ENCODE data around the gene FGD5.

FGD5 gene

GRCh38 chr3:14849638-14850230 lies 31.0 kb downstream of the FGD5 start:
- no peak overlapping the region for H3K9ac ChIP-seq
- H3K27me3 ChIP-seq (ENCODE audit: insufficient read depth, low read depth), result no peaks in the 10 kb centered on the region
- H2AFZ ChIP-seq (ENCODE audit: low read depth), result no peak overlapping the region
- no peak overlapping the region for H3K4me2 ChIP-seq
- H3K4me3 ChIP-seq (IDR thresholded peaks at IDR 0.05; ENCODE audit: insufficient read depth, low read depth, low read length), result no peak overlapping the region
- no peaks in the 10 kb centered on the region for H3K36me3 ChIP-seq (ENCODE audit: insufficient read depth)
- no peak overlapping the region for H3K27ac ChIP-seq
- TF ChIP-seq CTCF (conservative IDR thresholded peaks at IDR 0.05; ENCODE audit: low read depth, low read length), result no peak
- H4K20me1 ChIP-seq (ENCODE audit: insufficient read depth), result no peaks in the 10 kb centered on the region
- H3K4me1 ChIP-seq (ENCODE audit: low read depth, poor library complexity, severe bottlenecking), result no peaks in the 10 kb centered on the region
- H3K79me2 ChIP-seq (ENCODE audit: insufficient read depth, low read depth), result no peaks in the 10 kb centered on the region

GRCh38 chr3:14852058-14852594 lies 33.4 kb downstream of the FGD5 start:
- Histone ChIP-seq H3K27ac (no peak overlapping the region), H3K27me3 (ENCODE audit: insufficient read depth, low read depth) (no peaks in the 10 kb centered on the region), H3K4me1 (ENCODE audit: low read depth, poor library complexity, severe bottlenecking) (no peaks in the 10 kb centered on the region), H3K9ac (no peak overlapping the region), H3K4me2 (no peak overlapping the region), H2AFZ (ENCODE audit: low read depth) (no peak overlapping the region), H3K36me3 (ENCODE audit: insufficient read depth) (no peaks in the 10 kb centered on the region), H4K20me1 (ENCODE audit: insufficient read depth) (no peaks in the 10 kb centered on the region), H3K79me2 (ENCODE audit: insufficient read depth, low read depth) (no peaks in the 10 kb centered on the region), H3K4me3 (IDR thresholded peaks at IDR 0.05; ENCODE audit: insufficient read depth, low read depth, low read length) (no peak overlapping the region)
- TF ChIP-seq CTCF (conservative IDR thresholded peaks at IDR 0.05; ENCODE audit: low read depth, low read length), result no peak

GRCh38 chr3:14852717-14853116 lies 34.0 kb downstream of the FGD5 start:
- no peaks in the 10 kb centered on the region for H3K27me3 ChIP-seq (ENCODE audit: insufficient read depth, low read depth)
- no peaks in the 10 kb centered on the region for H4K20me1 ChIP-seq (ENCODE audit: insufficient read depth)
- no peak for TF ChIP-seq CTCF (conservative IDR thresholded peaks at IDR 0.05; ENCODE audit: low read depth, low read length)
- H3K79me2 ChIP-seq (ENCODE audit: insufficient read depth, low read depth), result no peaks in the 10 kb centered on the region
- H3K4me3 ChIP-seq (IDR thresholded peaks at IDR 0.05; ENCODE audit: insufficient read depth, low read depth, low read length), result no peak overlapping the region
- H3K4me1 ChIP-seq (ENCODE audit: low read depth, poor library complexity, severe bottlenecking), result no peaks in the 10 kb centered on the region
- H3K9ac ChIP-seq, result no peak overlapping the region
- H3K27ac ChIP-seq, result no peak overlapping the region
- no peak overlapping the region for H2AFZ ChIP-seq (ENCODE audit: low read depth)
- H3K36me3 ChIP-seq (ENCODE audit: insufficient read depth), result no peaks in the 10 kb centered on the region
- no peak overlapping the region for H3K4me2 ChIP-seq

- Histone ChIP-seq H4K20me1 (ENCODE audit: insufficient read depth) (no peaks in the 10 kb centered on the region), H3K27ac (no peak overlapping the region), H3K9ac (no peak overlapping the region), H3K4me2 (no peak overlapping the region), H3K4me1 (ENCODE audit: low read depth, poor library complexity, severe bottlenecking) (no peaks in the 10 kb centered on the region), H3K4me3 (IDR thresholded peaks at IDR 0.05; ENCODE audit: insufficient read depth, low read depth, low read length) (no peak overlapping the region), H2AFZ (ENCODE audit: low read depth) (no peak overlapping the region), H3K27me3 (ENCODE audit: insufficient read depth, low read depth) (no peaks in the 10 kb centered on the region), H3K79me2 (ENCODE audit: insufficient read depth, low read depth) (no peaks in the 10 kb centered on the region), H3K36me3 (ENCODE audit: insufficient read depth) (no peaks in the 10 kb centered on the region)
- no peak for TF ChIP-seq CTCF (conservative IDR thresholded peaks at IDR 0.05; ENCODE audit: low read depth, low read length)
These were observed 34.6 kb downstream of the FGD5 start for GRCh38 chr3:14853271-14853951.
